ENCODE data around the gene IGF1R. TPM values are rescaled to one million over a fixed set of nuclear protein-coding genes. Genes with fewer than 3 reads are reported as not detected.
"Not testable (repeated sequence)": the region's sequence is repeated elsewhere in the genome, so short reads cannot be mapped to it uniquely, and the experiment has no call there.

IGF1R gene
- total RNA-seq, 1 donor from 2014 or later: 31.9 TPM

GRCh38 chr15:98964466-98965133 lies 316.3 kb downstream of the IGF1R start:
- DNase-seq: no peak

- DNase-seq: not testable (repeated sequence)
These were observed 316.8 kb downstream of the IGF1R start for GRCh38 chr15:98965134-98965491.

- no peak for DNase-seq
These were observed 317.3 kb downstream of the IGF1R start for GRCh38 chr15:98965597-98965996.

- DNase-seq: no peak
These were observed 317.9 kb downstream of the IGF1R start for GRCh38 chr15:98966091-98966787.

GRCh38 chr15:98967096-98967495 lies 318.8 kb downstream of the IGF1R start:
- no peak for DNase-seq

- DNase-seq: no peak
These were observed 319.6 kb downstream of the IGF1R start for GRCh38 chr15:98967916-98968315.

- DNase-seq: no peak
These were observed 320.2 kb downstream of the IGF1R start for GRCh38 chr15:98968576-98968975.

GRCh38 chr15:98969126-98969735 lies 320.9 kb downstream of the IGF1R start:
- DNase-seq: no peak

- DNase-seq: no peak
These were observed 322.5 kb downstream of the IGF1R start for GRCh38 chr15:98970799-98971198.

GRCh38 chr15:98976500-98976899 lies 328.2 kb downstream of the IGF1R start:
- DNase-seq: no peak

GRCh38 chr15:98977441-98977840 lies 329.1 kb downstream of the IGF1R start:
- no peak for DNase-seq

GRCh38 chr15:98978153-98978552 lies 329.8 kb downstream of the IGF1R start:
- DNase-seq: no peak

- no peak for DNase-seq
These were observed 332.5 kb downstream of the IGF1R start for GRCh38 chr15:98980899-98981228.

GRCh38 chr15:98981851-98982722 lies 333.7 kb downstream of the IGF1R start:
- no peak for DNase-seq

- no peak for DNase-seq
These were observed 335.0 kb downstream of the IGF1R start for GRCh38 chr15:98983334-98983733.

- DNase-seq: no peak
These were observed 337.9 kb downstream of the IGF1R start for GRCh38 chr15:98986281-98986680.

- no peak for DNase-seq
These were observed 346.6 kb downstream of the IGF1R start for GRCh38 chr15:98994892-98995291.

- DNase-seq: no peak
These were observed 347.8 kb downstream of the IGF1R start for GRCh38 chr15:98996169-98996568.

GRCh38 chr15:98996624-98997023 lies 348.3 kb downstream of the IGF1R start:
- no peak for DNase-seq

GRCh38 chr15:98997312-98997711 lies 349.0 kb downstream of the IGF1R start:
- DNase-seq: no peak

GRCh38 chr15:98997755-98998154 lies 349.4 kb downstream of the IGF1R start:
- no peak for DNase-seq

GRCh38 chr15:98998279-98998678 lies 349.9 kb downstream of the IGF1R start:
- no peak for DNase-seq

GRCh38 chr15:98999233-98999632 lies 350.9 kb downstream of the IGF1R start:
- no peak for DNase-seq

Data from skin of body (tissue), 2 donors.